GM12878 (cell line): Measurements from ENCODE around the gene SLC4A2.

Experiments
- BACH1 ChIP-seq: fragments of 450-650 bp; IDR thresholded peaks from 2 replicates; pipeline ENCODE4 v1.6.1; 2017; ENCODE audit warnings: mild to moderate bottlenecking, borderline replicate concordance
- BCL3 ChIP-seq: IDR thresholded peaks from 2 replicates; pipeline ENCODE4 v1.6.1; 2011; ENCODE audit warnings: borderline replicate concordance, low read depth, mild to moderate bottlenecking, moderate library complexity, low read length; ENCODE audit not compliant: insufficient read depth, poor library complexity, severe bottlenecking
- BHLHE40 ChIP-seq, 2 experiments: fragments of 450-650 bp in 1 of 2; IDR thresholded peaks; 2 replicates each; pipeline ENCODE4 v1.6.1; 2011 to 2017; ENCODE audit warnings: low read depth in 2 of 2, borderline replicate concordance in 1 of 2, improper control_type of control experiment in 1 of 2, low read length in 1 of 2, mild to moderate bottlenecking in 1 of 2
- CTCF ChIP-seq, 3 experiments: IDR thresholded peaks in 2 of 3; conservative IDR thresholded peaks in 1 of 3; 2 replicates each; pipeline ENCODE4 v1.5.1; 2011; ENCODE audit warnings: low read depth in 3 of 3, low read length in 3 of 3, mild to moderate bottlenecking in 3 of 3, control low read depth in 2 of 3, moderate library complexity in 2 of 3, inconsistent platforms in 1 of 3, mixed read lengths in 1 of 3; ENCODE audit not compliant: control insufficient read depth in 2 of 3, insufficient read depth in 1 of 3; ENCODE audit errors: extremely low read depth in 1 of 3
- EZH2 ChIP-seq: IDR thresholded peaks from 2 replicates; pipeline ENCODE4 v1.6.1; 2012; ENCODE audit warnings: low read depth, mild to moderate bottlenecking, control low read depth, inconsistent platforms, low read length, borderline replicate concordance; ENCODE audit not compliant: control insufficient read depth
- HDAC2 ChIP-seq: fragments of 200-600 bp; sonication (generic); IDR thresholded peaks from 2 replicates; pipeline ENCODE4 v1.6.1; 2017
- MYC ChIP-seq: IDR thresholded peaks from 2 replicates; pipeline ENCODE4 v1.6.1; 2011; ENCODE audit warnings: mild to moderate bottlenecking, low read length, moderate library complexity, inconsistent platforms; ENCODE audit not compliant: insufficient read depth, insufficient replicate concordance, insufficient read length, severe bottlenecking
- RAD51 ChIP-seq: fragments of 450-650 bp; IDR thresholded peaks from 2 replicates; pipeline ENCODE4 v1.6.1; 2016; ENCODE audit warnings: moderate library complexity, mild to moderate bottlenecking, inconsistent platforms
- SREBF2 ChIP-seq: IDR thresholded peaks from 2 replicates; pipeline ENCODE4 v1.6.1; 2012; ENCODE audit warnings: mild to moderate bottlenecking, low read length
- SRF ChIP-seq, 2 experiments: IDR thresholded peaks; 2 replicates each; pipeline ENCODE4 v1.6.1; 2011; ENCODE audit warnings: low read depth in 2 of 2, low read length in 2 of 2, mild to moderate bottlenecking in 1 of 2, moderate library complexity in 1 of 2
- TCF7 ChIP-seq: IDR thresholded peaks from 2 replicates; pipeline ENCODE4 v1.6.1; 2014; ENCODE audit warnings: antibody characterized with exemption, borderline replicate concordance
- TF ChIP-seq, protein P1 (sequence below): IDR thresholded peaks from 2 replicates; pipeline ENCODE4 v1.6.1; 2011; ENCODE audit warnings: borderline replicate concordance, low read depth, mild to moderate bottlenecking, moderate library complexity, mixed read lengths, low read length; ENCODE audit not compliant: insufficient read depth; ENCODE audit errors: extremely low read length
- TF ChIP-seq, protein P2 (sequence below): fragments of 450-650 bp; IDR thresholded peaks from 2 replicates; pipeline ENCODE4 v1.6.1; 2017; ENCODE audit warnings: mild to moderate bottlenecking
- TF ChIP-seq, protein P3 (sequence below): fragments of 150-350 bp; IDR thresholded peaks from 2 replicates; pipeline ENCODE4 v1.6.1; 2014; ENCODE audit warnings: mild to moderate bottlenecking, low read depth, low read length

DNA sequence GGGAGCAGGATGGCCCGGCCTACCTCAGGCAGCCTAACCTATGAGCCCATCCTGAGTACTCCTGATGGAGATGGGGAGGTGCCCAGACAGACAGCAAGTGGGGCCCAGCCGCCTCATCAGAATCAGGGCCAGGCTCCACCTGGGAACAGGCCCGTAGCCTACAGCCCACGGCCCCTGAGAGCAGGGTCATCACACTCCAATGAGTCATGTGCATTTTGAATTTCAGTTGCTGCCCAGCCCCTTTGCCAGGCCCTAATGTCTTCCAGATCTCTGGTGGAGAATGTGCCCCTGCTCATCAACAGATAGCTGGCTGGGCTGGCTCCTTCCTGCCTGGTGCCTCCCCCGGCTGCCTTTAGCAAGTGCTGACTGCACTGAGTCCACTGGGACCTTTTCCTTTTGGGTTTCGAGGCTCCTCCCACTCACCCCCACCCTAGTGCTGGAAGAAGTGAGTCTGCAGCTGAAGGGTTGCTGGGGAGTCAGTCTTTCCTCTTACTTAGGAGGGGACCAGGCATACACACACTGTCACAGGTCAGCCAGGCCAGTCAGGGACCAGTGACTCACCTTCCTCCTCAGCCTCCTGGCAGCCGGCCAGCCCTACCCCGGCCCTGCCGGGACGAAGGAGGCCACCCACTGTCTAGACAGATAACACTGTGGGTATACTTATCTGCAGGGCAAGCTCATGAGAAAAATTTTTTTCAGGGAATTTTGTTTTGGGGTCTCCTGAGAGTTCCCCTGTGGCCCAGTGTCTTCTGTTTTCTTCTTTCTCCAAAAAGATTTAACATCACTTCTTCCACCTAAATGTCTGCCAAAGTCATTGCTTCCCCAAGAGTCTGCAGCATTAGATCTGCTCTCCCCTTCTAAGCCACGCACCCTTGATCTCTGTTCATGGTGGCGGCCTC lies 20.2 kb upstream of the SLC4A2 start:
- TF ChIP-seq, protein P1, sequence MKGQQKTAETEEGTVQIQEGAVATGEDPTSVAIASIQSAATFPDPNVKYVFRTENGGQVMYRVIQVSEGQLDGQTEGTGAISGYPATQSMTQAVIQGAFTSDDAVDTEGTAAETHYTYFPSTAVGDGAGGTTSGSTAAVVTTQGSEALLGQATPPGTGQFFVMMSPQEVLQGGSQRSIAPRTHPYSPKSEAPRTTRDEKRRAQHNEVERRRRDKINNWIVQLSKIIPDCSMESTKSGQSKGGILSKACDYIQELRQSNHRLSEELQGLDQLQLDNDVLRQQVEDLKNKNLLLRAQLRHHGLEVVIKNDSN = no peak
- TF ChIP-seq MYC (no peak), SRF (IDR thresholded peaks at IDR 0.05; ENCODE audit: low read depth in 2 of 2, low read length in 2 of 2) (no peak), BCL3 (no peak), CTCF (IDR thresholded peaks at IDR 0.05 in 2 of 3, conservative IDR thresholded peaks at IDR 0.05 in 1 of 3; ENCODE audit: control insufficient read depth in 2 of 3, extremely low read depth in 1 of 3, insufficient read depth in 1 of 3, low read depth in 3 of 3, low read length in 3 of 3) (no peak), BHLHE40 (IDR thresholded peaks at IDR 0.05; ENCODE audit: borderline replicate concordance in 1 of 2, low read depth in 2 of 2, low read length in 1 of 2) (no peak), BACH1 (no peak), SREBF2 (no peak), TCF7 (no peak), EZH2 (no peak), RAD51 (no peak), HDAC2 (no peak)
- TF ChIP-seq, protein P2, sequence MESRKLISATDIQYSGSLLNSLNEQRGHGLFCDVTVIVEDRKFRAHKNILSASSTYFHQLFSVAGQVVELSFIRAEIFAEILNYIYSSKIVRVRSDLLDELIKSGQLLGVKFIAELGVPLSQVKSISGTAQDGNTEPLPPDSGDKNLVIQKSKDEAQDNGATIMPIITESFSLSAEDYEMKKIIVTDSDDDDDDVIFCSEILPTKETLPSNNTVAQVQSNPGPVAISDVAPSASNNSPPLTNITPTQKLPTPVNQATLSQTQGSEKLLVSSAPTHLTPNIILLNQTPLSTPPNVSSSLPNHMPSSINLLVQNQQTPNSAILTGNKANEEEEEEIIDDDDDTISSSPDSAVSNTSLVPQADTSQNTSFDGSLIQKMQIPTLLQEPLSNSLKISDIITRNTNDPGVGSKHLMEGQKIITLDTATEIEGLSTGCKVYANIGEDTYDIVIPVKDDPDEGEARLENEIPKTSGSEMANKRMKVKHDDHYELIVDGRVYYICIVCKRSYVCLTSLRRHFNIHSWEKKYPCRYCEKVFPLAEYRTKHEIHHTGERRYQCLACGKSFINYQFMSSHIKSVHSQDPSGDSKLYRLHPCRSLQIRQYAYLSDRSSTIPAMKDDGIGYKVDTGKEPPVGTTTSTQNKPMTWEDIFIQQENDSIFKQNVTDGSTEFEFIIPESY = no peak
- TF ChIP-seq, protein P3, sequence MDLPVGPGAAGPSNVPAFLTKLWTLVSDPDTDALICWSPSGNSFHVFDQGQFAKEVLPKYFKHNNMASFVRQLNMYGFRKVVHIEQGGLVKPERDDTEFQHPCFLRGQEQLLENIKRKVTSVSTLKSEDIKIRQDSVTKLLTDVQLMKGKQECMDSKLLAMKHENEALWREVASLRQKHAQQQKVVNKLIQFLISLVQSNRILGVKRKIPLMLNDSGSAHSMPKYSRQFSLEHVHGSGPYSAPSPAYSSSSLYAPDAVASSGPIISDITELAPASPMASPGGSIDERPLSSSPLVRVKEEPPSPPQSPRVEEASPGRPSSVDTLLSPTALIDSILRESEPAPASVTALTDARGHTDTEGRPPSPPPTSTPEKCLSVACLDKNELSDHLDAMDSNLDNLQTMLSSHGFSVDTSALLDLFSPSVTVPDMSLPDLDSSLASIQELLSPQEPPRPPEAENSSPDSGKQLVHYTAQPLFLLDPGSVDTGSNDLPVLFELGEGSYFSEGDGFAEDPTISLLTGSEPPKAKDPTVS = no peak
